ENCODE results near the gene TBC1D16.

DNA sequence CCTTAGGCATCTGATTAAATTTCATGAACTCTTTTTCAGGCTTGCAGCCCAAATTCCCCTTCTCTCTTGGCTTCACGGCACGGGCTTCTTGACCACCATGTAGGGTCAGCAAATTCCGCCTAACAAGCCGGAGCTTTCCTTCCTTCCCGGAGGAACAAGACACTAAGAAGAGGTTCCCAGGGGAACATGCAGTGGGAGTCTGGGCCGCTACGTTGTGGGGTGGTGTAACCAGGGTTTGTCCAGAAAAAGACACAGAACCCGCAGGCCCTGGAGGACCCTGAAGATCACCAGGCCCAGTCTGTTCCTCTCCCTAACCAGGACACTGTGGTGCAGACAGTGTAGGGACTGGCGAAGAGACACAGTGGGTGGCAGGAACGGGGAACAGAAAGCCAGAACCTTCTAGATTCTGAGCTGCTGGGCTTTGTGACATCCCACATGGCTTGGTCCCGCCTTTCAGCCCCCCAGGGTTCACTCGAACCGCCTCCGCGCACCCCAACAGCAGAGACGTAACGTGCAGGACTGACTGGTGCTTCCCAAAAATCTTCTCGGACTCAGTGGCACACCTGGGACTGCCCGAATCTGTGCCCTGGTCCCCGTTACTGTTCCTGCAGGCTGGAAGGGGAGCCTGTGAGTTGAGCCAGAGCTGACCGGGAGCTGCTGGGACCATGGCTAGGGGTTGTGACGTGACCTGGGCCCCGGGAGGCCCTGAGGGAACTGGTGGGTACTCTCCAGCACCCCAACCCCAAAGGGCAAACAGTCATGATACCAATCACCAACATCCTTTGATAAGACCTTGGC lies 55.2 kb downstream of the TBC1D16 start:
- TF ChIP-seq CTCF (conservative IDR thresholded peaks at IDR 0.05 in 1 of 2, IDR thresholded peaks at IDR 0.05 in 1 of 2; ENCODE audit: low read depth in 1 of 2, low read length in 2 of 2) (no peak), EZH2 (IDR thresholded peaks at IDR 0.05; ENCODE audit: low read length, missing control alignments) (no peak)
